HL-60 (cell line): ENCODE results near the gene CNPY2.

Experiments used
- CTCF ChIP-seq: IDR thresholded peaks from one replicate; pipeline ENCODE4 v1.5.1; 2011; ENCODE audit warnings: low read length, control low read depth, inconsistent platforms; ENCODE audit not compliant: insufficient read depth
- GABPA ChIP-seq: IDR thresholded peaks from 2 replicates; pipeline ENCODE4 v1.6.1; 2012; ENCODE audit warnings: low read depth
- POLR2AphosphoS5 ChIP-seq: IDR thresholded peaks from 2 replicates; pipeline ENCODE4 v1.6.1; 2012; ENCODE audit warnings: low read depth
- REST ChIP-seq: IDR thresholded peaks from 2 replicates; pipeline ENCODE4 v1.6.1; 2012; ENCODE audit warnings: low read depth; ENCODE audit not compliant: insufficient replicate concordance

- TF ChIP-seq CTCF (no peak), POLR2AphosphoS5 (no peak), REST (no peak), GABPA (no peak)
Observed at GRCh38 chr12:56334490-56334793, 18.7 kb upstream of the CNPY2 start.
